Panc1 (cell line): ENCODE measurements around the gene GATA6. TPM values are rescaled to one million over a fixed set of nuclear protein-coding genes. Genes with fewer than 3 reads are reported as not detected.

ENCODE experiments used
- ATAC-seq: fragments of 200-7000 bp; cut with Tn5 transposase; 2 replicates; pipeline ENCODE4 v1.9.1; 2020; ENCODE audit warnings: mild to moderate bottlenecking, moderate library complexity
- BruUV-seq: library from RNA; stranded (reverse); fragments of 400-500 nt; replicated peaks from 2 replicates; lab custom pipeline; 2021; lab: Mats Ljungman, UMichigan
- CTCF ChIA-PET: fragments of 300-600 bp; sonication (Branson Sonifier 250); formaldehyde crosslinking; loops from one replicate; lab custom pipeline; 2022; ENCODE audit warnings: antibody characterized with exemption; lab: Charles Lee
- POLR2A ChIA-PET: fragments of 300-600 bp; sonication (Branson Sonifier 250); formaldehyde crosslinking; loops from one replicate; lab custom pipeline; 2022; ENCODE audit warnings: antibody characterized with exemption; lab: Charles Lee
- DNase-seq: peaks from one replicate; pipeline ENCODE4 v3.0.0-alpha.2; 2010; ENCODE audit warnings: low read depth, low spot score
- H3K27ac ChIP-seq: 2 replicates; pipeline ENCODE4 v1.5.1; 2011; ENCODE audit warnings: mild to moderate bottlenecking, low read length, inconsistent platforms
- H3K27me3 ChIP-seq: fragments of 200-500 bp; sonication (Bioruptor generic); 2 replicates; pipeline ENCODE4 v1.6.0; 2014; ENCODE audit warnings: low read length, inconsistent platforms; ENCODE audit not compliant: control insufficient read depth, insufficient read depth
- H3K36me3 ChIP-seq: fragments of 200-500 bp; sonication (Bioruptor generic); 2 replicates; pipeline ENCODE4 v1.5.1; 2014; ENCODE audit warnings: inconsistent platforms, mild to moderate bottlenecking, low read length, moderate library complexity; ENCODE audit not compliant: control insufficient read depth, insufficient read depth
- H3K4me1 ChIP-seq: 2 replicates; pipeline ENCODE4 v1.5.1; 2011; ENCODE audit warnings: inconsistent platforms, mild to moderate bottlenecking, low read length, moderate library complexity; ENCODE audit not compliant: control insufficient read depth, insufficient read depth
- H3K4me3 ChIP-seq, 2 experiments: 2 replicates each; pipeline ENCODE4 v1.5.1; 2011 to 2012; ENCODE audit warnings: low read depth in 2 of 2, low read length in 2 of 2, mild to moderate bottlenecking in 2 of 2, inconsistent platforms in 1 of 2, moderate library complexity in 1 of 2
- H3K9me3 ChIP-seq: fragments of 200-500 bp; sonication (Bioruptor generic); 2 replicates; pipeline ENCODE4 v1.5.1; 2014; ENCODE audit warnings: low read depth, mild to moderate bottlenecking, inconsistent platforms, low read length, moderate library complexity; ENCODE audit not compliant: control insufficient read depth, insufficient read depth
- POLR2AphosphoS5 ChIP-seq: IDR thresholded peaks from 2 replicates; pipeline ENCODE4 v1.6.1; 2012; ENCODE audit warnings: mild to moderate bottlenecking, low read depth, low read length, moderate library complexity
- SIN3A ChIP-seq: IDR thresholded peaks from 2 replicates; pipeline ENCODE4 v1.6.1; 2012; ENCODE audit warnings: low read depth, mild to moderate bottlenecking, low read length, moderate library complexity, borderline replicate concordance; ENCODE audit not compliant: insufficient read depth
- TCF7L2 ChIP-seq: IDR thresholded peaks from 2 replicates; pipeline ENCODE4 v1.6.1; 2011; ENCODE audit warnings: mild to moderate bottlenecking, low read depth, low read length, inconsistent platforms
- in situ Hi-C: cut with HindIII; loops from 2 replicates; pipeline ENCODE4 v1.10.0; 2016; ENCODE audit warnings: low sequenced_read_pairs, low pct_unique_long_range_greater_than_20kb
- intact Hi-C: fragments of 100-400 bp; cut with micrococcal nuclease; formaldehyde crosslinking; loops from one replicate; pipeline ENCODE4 v1.10.0; 2022; ENCODE audit not compliant: unreplicated experiment
- total RNA-seq: library from RNA; stranded (reverse); gene quantifications from one replicate; pipeline ENCODE4 v1.2.1, GENCODE V29; 2021; ENCODE audit not compliant: unreplicated experiment
- TF ChIP-seq, protein P1 (sequence below): fragments of 450-650 bp; IDR thresholded peaks from 2 replicates; pipeline ENCODE4 v1.5.1; 2017; ENCODE audit warnings: mild to moderate bottlenecking
- TF ChIP-seq, protein P2 (sequence below), 2 experiments: IDR thresholded peaks; 2 replicates each; pipeline ENCODE4 v1.6.1; 2011 to 2012; ENCODE audit warnings: low read depth in 2 of 2, control low read depth in 1 of 2, low read length in 1 of 2, mild to moderate bottlenecking in 1 of 2, moderate library complexity in 1 of 2; ENCODE audit not compliant: insufficient read depth in 1 of 2

Gene GATA6
- total RNA-seq, 1 experiment from 2014 or later: 0.51 TPM

GRCh38 chr18:22250591-22250996 lies 81.2 kb downstream of the GATA6 start:
- POLR2A ChIA-PET: no interaction called here

More at GRCh38 chr18:22250591-22250996, 81.2 kb downstream of the GATA6 start:
- ATAC-seq (no peak), DNase-seq (no peak)
- Histone ChIP-seq H3K27me3 (peaks cover 4% of the 10 kb centered on the region; the same call in 1 of the 2 replicates), H3K4me1 (no peaks in the 10 kb centered on the region), H3K9me3 (no peaks in the 10 kb centered on the region), H3K27ac (no peak overlapping the region), H3K4me3 (no peak overlapping the region), H3K36me3 (no peaks in the 10 kb centered on the region)
- intact Hi-C loops: no loop called here
- TF ChIP-seq, protein P1, sequence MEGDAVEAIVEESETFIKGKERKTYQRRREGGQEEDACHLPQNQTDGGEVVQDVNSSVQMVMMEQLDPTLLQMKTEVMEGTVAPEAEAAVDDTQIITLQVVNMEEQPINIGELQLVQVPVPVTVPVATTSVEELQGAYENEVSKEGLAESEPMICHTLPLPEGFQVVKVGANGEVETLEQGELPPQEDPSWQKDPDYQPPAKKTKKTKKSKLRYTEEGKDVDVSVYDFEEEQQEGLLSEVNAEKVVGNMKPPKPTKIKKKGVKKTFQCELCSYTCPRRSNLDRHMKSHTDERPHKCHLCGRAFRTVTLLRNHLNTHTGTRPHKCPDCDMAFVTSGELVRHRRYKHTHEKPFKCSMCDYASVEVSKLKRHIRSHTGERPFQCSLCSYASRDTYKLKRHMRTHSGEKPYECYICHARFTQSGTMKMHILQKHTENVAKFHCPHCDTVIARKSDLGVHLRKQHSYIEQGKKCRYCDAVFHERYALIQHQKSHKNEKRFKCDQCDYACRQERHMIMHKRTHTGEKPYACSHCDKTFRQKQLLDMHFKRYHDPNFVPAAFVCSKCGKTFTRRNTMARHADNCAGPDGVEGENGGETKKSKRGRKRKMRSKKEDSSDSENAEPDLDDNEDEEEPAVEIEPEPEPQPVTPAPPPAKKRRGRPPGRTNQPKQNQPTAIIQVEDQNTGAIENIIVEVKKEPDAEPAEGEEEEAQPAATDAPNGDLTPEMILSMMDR: no peak
- TF ChIP-seq, protein P2, sequence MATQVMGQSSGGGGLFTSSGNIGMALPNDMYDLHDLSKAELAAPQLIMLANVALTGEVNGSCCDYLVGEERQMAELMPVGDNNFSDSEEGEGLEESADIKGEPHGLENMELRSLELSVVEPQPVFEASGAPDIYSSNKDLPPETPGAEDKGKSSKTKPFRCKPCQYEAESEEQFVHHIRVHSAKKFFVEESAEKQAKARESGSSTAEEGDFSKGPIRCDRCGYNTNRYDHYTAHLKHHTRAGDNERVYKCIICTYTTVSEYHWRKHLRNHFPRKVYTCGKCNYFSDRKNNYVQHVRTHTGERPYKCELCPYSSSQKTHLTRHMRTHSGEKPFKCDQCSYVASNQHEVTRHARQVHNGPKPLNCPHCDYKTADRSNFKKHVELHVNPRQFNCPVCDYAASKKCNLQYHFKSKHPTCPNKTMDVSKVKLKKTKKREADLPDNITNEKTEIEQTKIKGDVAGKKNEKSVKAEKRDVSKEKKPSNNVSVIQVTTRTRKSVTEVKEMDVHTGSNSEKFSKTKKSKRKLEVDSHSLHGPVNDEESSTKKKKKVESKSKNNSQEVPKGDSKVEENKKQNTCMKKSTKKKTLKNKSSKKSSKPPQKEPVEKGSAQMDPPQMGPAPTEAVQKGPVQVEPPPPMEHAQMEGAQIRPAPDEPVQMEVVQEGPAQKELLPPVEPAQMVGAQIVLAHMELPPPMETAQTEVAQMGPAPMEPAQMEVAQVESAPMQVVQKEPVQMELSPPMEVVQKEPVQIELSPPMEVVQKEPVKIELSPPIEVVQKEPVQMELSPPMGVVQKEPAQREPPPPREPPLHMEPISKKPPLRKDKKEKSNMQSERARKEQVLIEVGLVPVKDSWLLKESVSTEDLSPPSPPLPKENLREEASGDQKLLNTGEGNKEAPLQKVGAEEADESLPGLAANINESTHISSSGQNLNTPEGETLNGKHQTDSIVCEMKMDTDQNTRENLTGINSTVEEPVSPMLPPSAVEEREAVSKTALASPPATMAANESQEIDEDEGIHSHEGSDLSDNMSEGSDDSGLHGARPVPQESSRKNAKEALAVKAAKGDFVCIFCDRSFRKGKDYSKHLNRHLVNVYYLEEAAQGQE (IDR thresholded peaks at IDR 0.05; ENCODE audit: insufficient read depth in 1 of 2, low read depth in 2 of 2, low read length in 1 of 2): no peak
- TF ChIP-seq TCF7L2 (no peak), POLR2AphosphoS5 (no peak), SIN3A (no peak)
- BruUV-seq: no TSS peak
- CTCF ChIA-PET: no interaction called here
- in situ Hi-C loops: no loop called here

Other genes with a start within 250 kb of the GATA6 start
- gene CTAGE1, start 248.3 kb downstream of the GATA6 start, total RNA-seq: not detected